HepG2 (cell line): Measurements from ENCODE around the gene OAS3. TPM values are rescaled to one million over a fixed set of nuclear protein-coding genes. Genes with fewer than 3 reads are reported as not detected.

ENCODE experiments used
- ATAC-seq: fragments of 200-7000 bp; cut with Tn5 transposase; 3 replicates; pipeline ENCODE4 v1.9.1; 2020; ENCODE audit warnings: mild to moderate bottlenecking, moderate library complexity
- BruUV-seq: library from RNA; stranded (reverse); fragments of 400-500 nt; replicated peaks from 2 replicates; lab custom pipeline; 2021; lab: Mats Ljungman, UMichigan
- CTCF ChIA-PET: fragments of 300-600 bp; formaldehyde crosslinking; extraction: SDS; loops from one replicate; lab custom pipeline; 2021; ENCODE audit warnings: low total read pairs, inconsistent platforms, low intra/inter-chr PET ratio; lab: Yijun Ruan, JAX
- POLR2A ChIA-PET: fragments of 350-600 bp; sonication (Branson Sonifier 250); formaldehyde crosslinking; loops from one replicate; lab custom pipeline; 2020; ENCODE audit warnings: antibody characterized with exemption, inconsistent platforms; lab: Yijun Ruan, JAX
- DNase-seq: peaks from one replicate; pipeline ENCODE4 v3.0.0-alpha.2; 2015; ENCODE audit warnings: low spot score
- FAIRE-seq: peaks from 3 replicates; lab custom pipeline; 2011; peaks lifted over from hg19 to GRCh38; lab: Jason Lieb, UNC
- H2AFZ ChIP-seq: one replicate; pipeline ENCODE4 v1.6.1; 2011; ENCODE audit warnings: low read length, inconsistent platforms
- H3K27ac ChIP-seq: fragments of 300-600 bp; 3 replicates; pipeline ENCODE4 v1.8.0; 2011; ENCODE audit warnings: mixed run types, mild to moderate bottlenecking, mixed read lengths, low read length, inconsistent platforms; ENCODE audit not compliant: insufficient read depth; ENCODE audit errors: extremely low read length
- H3K27me3 ChIP-seq, 2 experiments: fragments of 200-600 bp in 1 of 2; 2 replicates in 1 of 2; 3 replicates in 1 of 2; pipeline versions ENCODE4 v1.6.0 to v1.8.0; 2011; ENCODE audit warnings: low read length in 2 of 2, mild to moderate bottlenecking in 2 of 2, moderate library complexity in 2 of 2, inconsistent platforms in 1 of 2; ENCODE audit not compliant: insufficient read depth in 2 of 2, control insufficient read depth in 1 of 2
- H3K36me3 ChIP-seq, 2 experiments: fragments of 200-600 bp in 1 of 2; replicated peaks in 1 of 2; 2 replicates in 1 of 2; 3 replicates in 1 of 2; pipeline versions ENCODE4 v1.5.1 to v1.8.0; 2011; ENCODE audit warnings: low read length in 2 of 2, inconsistent platforms in 1 of 2; ENCODE audit not compliant: insufficient read depth in 2 of 2, control insufficient read depth in 1 of 2
- H3K4me1 ChIP-seq: 2 replicates; pipeline ENCODE4 v1.5.1; 2012; ENCODE audit warnings: low read length, inconsistent platforms; ENCODE audit not compliant: insufficient read depth
- H3K4me2 ChIP-seq: 2 replicates; pipeline ENCODE4 v1.6.0; 2011; ENCODE audit warnings: low read depth, low read length, inconsistent platforms
- H3K4me3 ChIP-seq, 3 experiments: fragments of 200-600 bp in 1 of 3; sonication (generic), shearing (Covaris generic) in 1 of 3; replicated peaks in 1 of 3; 2 replicates each; pipeline ENCODE4 v1.5.1; 2011 to 2016; ENCODE audit warnings: low read length in 3 of 3, inconsistent platforms in 2 of 3, low read depth in 2 of 3, mild to moderate bottlenecking in 2 of 3, control low read depth in 1 of 3, mixed read lengths in 1 of 3; ENCODE audit not compliant: insufficient read depth in 1 of 3
- H3K79me2 ChIP-seq: one replicate; pipeline ENCODE4 v1.6.1; 2011; ENCODE audit warnings: low read length, inconsistent platforms; ENCODE audit not compliant: insufficient read depth
- H3K9ac ChIP-seq: 2 replicates; pipeline ENCODE4 v1.6.0; 2011; ENCODE audit warnings: mild to moderate bottlenecking, low read depth, low read length, inconsistent platforms; ENCODE audit not compliant: insufficient read depth
- H3K9me3 ChIP-seq: 2 replicates; pipeline ENCODE4 v1.5.1; 2012; ENCODE audit warnings: mild to moderate bottlenecking, low read length
- H4K20me1 ChIP-seq: 2 replicates; pipeline ENCODE4 v1.6.0; 2011; ENCODE audit warnings: inconsistent platforms, mild to moderate bottlenecking, low read length, moderate library complexity; ENCODE audit not compliant: insufficient read depth
- MAFG ChIP-seq: sonication (generic); formaldehyde crosslinking; IDR thresholded peaks from 2 replicates; pipeline ENCODE4 v1.5.1; 2020; ENCODE audit warnings: mild to moderate bottlenecking, missing genetic modification reagents
- MAFK ChIP-seq, 2 experiments: IDR thresholded peaks in 1 of 2; conservative IDR thresholded peaks in 1 of 2; 2 replicates each; pipeline ENCODE4 v1.6.1; 2011; ENCODE audit warnings: improper control_type of control experiment in 2 of 2, low read length in 2 of 2
- TBP ChIP-seq: sonication (generic); formaldehyde crosslinking; IDR thresholded peaks from 2 replicates; pipeline ENCODE4 v1.5.0; 2020; ENCODE audit warnings: missing genetic modification reagents
- WGBS: methylation state at CpG from one replicate; pipeline ENCODE4 v1.1.6; 2017; ENCODE audit warnings: low lambda C conversion rate; 5-methylcytosine and 5-hydroxymethylcytosine counted together
- in situ Hi-C: cut with HindIII; loops from 2 replicates; pipeline ENCODE4 v1.10.0; 2017; ENCODE audit warnings: low pct_unique_long_range_greater_than_20kb; ENCODE audit not compliant: extremely low pct_ligation_motif_present
- intact Hi-C: fragments of 100-400 bp; cut with micrococcal nuclease; formaldehyde crosslinking; loops from one replicate; pipeline ENCODE4 v1.10.0; 2022; ENCODE audit not compliant: unreplicated experiment
- polyA plus RNA-seq, 8 experiments: library from polyadenylated mRNA; depleted of rRNA in 3 of 8; stranded (reverse) in 7 of 8; unstranded in 1 of 8; fragments of >200 nt; fragmentation: Illumina TruSeq in 4 of 8; extraction: Trizol in 4 of 8; gene quantifications; 2 replicates each; pipeline versions ENCODE4 v1.2.1 to v1.2.3, GENCODE V29; 2011 to 2016; ENCODE audit warnings: low read depth in 4 of 8, missing spikeins in 1 of 8, mixed read lengths in 1 of 8; ENCODE audit not compliant: insufficient read depth in 1 of 8
- total RNA-seq, 5 experiments: library from RNA; depleted of rRNA; stranded (reverse); fragments of >200 nt; fragmentation: Illumina TruSeq; extraction: Trizol; gene quantifications; 2 replicates each; pipeline ENCODE4 v1.2.3, GENCODE V29; 2016; ENCODE audit warnings: low read depth in 1 of 5
- TF ChIP-seq, protein P1 (sequence below): fragments of 450-650 bp; IDR thresholded peaks from 2 replicates; pipeline ENCODE4 v1.6.1; 2016
- TF ChIP-seq, protein P2 (sequence below): conservative IDR thresholded peaks from 2 replicates; pipeline ENCODE4 v1.6.1; 2018; ENCODE audit warnings: missing genetic modification reagents

OAS3 gene
- total and polyA plus RNA-seq, 2 of the 13 experiments (the other 11 are each of a cell fraction or from before 2014, with no cell fraction given) = 4.8 to 10.5 TPM

- no peak overlapping the region for H3K27ac ChIP-seq
- CTCF ChIA-PET = no interaction called here
- no TSS peak for BruUV-seq
- DNase-seq (no peak), FAIRE-seq (no peak), ATAC-seq (no peak)
- 97% methylated on average over 4 of the region's 4 CpGs for WGBS
- H3K36me3 ChIP-seq = no peaks in the 10 kb centered on the region
- H3K9me3 ChIP-seq = peaks cover 10% of the 10 kb centered on the region
- no peak overlapping the region for H3K4me2 ChIP-seq
- POLR2A ChIA-PET = no interaction called here
- no peak overlapping the region for H2AFZ ChIP-seq
- intact Hi-C loops (no loop called here), in situ Hi-C loops (no loop called here)
- H3K4me3 ChIP-seq = no peak overlapping the region
- H3K27me3 ChIP-seq = no peaks in the 10 kb centered on the region
- peak; percentile 33 to 39; a peak in 2 of 4 replicates for TF ChIP-seq MAFK (conservative IDR thresholded peaks at IDR 0.05 in 1 of 2, IDR thresholded peaks at IDR 0.05 in 1 of 2; ENCODE audit: low read length in 2 of 2)
- TF ChIP-seq TBP (CRISPR knock-in tag) = no peak
- TF ChIP-seq, protein P1, sequence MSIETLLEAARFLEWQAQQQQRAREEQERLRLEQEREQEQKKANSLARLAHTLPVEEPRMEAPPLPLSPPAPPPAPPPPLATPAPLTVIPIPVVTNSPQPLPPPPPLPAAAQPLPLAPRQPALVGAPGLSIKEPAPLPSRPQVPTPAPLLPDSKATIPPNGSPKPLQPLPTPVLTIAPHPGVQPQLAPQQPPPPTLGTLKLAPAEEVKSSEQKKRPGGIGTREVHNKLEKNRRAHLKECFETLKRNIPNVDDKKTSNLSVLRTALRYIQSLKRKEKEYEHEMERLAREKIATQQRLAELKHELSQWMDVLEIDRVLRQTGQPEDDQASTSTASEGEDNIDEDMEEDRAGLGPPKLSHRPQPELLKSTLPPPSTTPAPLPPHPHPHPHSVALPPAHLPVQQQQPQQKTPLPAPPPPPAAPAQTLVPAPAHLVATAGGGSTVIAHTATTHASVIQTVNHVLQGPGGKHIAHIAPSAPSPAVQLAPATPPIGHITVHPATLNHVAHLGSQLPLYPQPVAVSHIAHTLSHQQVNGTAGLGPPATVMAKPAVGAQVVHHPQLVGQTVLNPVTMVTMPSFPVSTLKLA = no peak
- no peak for TF ChIP-seq MAFG (CRISPR knock-in tag)
- TF ChIP-seq, protein P2, sequence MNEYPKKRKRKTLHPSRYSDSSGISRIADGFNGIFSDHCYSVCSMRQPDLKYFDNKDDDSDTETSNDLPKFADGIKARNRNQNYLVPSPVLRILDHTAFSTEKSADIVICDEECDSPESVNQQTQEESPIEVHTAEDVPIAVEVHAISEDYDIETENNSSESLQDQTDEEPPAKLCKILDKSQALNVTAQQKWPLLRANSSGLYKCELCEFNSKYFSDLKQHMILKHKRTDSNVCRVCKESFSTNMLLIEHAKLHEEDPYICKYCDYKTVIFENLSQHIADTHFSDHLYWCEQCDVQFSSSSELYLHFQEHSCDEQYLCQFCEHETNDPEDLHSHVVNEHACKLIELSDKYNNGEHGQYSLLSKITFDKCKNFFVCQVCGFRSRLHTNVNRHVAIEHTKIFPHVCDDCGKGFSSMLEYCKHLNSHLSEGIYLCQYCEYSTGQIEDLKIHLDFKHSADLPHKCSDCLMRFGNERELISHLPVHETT (CRISPR knock-in tag) = no peak
- H3K4me1 ChIP-seq = peaks cover 32% of the 10 kb centered on the region
- H3K79me2 ChIP-seq = no peaks in the 10 kb centered on the region
- no peaks in the 10 kb centered on the region for H4K20me1 ChIP-seq
- H3K9ac ChIP-seq = no peak overlapping the region
Measured at GRCh38 chr12:112909693-112910092, 28.6 kb upstream of the OAS3 start.
